NCI-H128 (cell line): ENCODE results near the gene LRP5.

Source experiments
- DNase-seq: peaks from one replicate; lab custom pipeline; 2025; ENCODE audit not compliant: unreplicated experiment; lab: John Stamatoyannopoulos, UW

Gene LRP5

GRCh38 chr11:68497761-68498160 is 185.4 kb downstream of the LRP5 start:
- DNase-seq, result no peak

- no peak for DNase-seq
Measured at GRCh38 chr11:68498321-68498720, 185.9 kb downstream of the LRP5 start.
